Astrocyte of the cerebellum (primary cell): Measurements from ENCODE around the gene TOR1AIP1.
"Not testable (repeated sequence)": the region's sequence is repeated elsewhere in the genome, so short reads cannot be mapped to it uniquely, and the experiment has no call there.

Source experiments
- DNase-seq: peaks from one replicate; pipeline ENCODE4 v3.0.0-alpha.2; 2011; ENCODE audit warnings: low read depth
- H3K4me3 ChIP-seq: 2 replicates; pipeline ENCODE4 v1.5.1; 2011; ENCODE audit warnings: mild to moderate bottlenecking, low read depth, low read length, moderate library complexity
- CTCF ChIP-seq: IDR thresholded peaks from 2 replicates; pipeline ENCODE4 v1.5.1; 2012; ENCODE audit warnings: low read length, low read depth, moderate library complexity, mild to moderate bottlenecking; ENCODE audit errors: missing control alignments
- in situ Hi-C: cut with HindIII; loops from 2 replicates; pipeline ENCODE4 v1.10.0; 2017; ENCODE audit warnings: low sequenced_read_pairs

TOR1AIP1 gene

GRCh38 chr1:179882253-179883039 is at the start of gene TOR1AIP1:
TOR1AIP1 (plus strand) TSS chr1:179882285; CDS start chr1:179882503, 218 bp downstream.
- peak; percentile 95 for DNase-seq
- in situ Hi-C loops = no loop called here
- H3K4me3 ChIP-seq = peak within 1 kb of the TSS; percentile 78
- TF ChIP-seq CTCF = peak; percentile 19

- DNase-seq, H3K4me3 ChIP-seq, in situ Hi-C loops: not testable (repeated sequence)
Observed at GRCh38 chr1:179836686-179837445, 45.2 kb upstream of the TOR1AIP1 start.

GRCh38 chr1:179840107-179840506 is 42.0 kb upstream of the TOR1AIP1 start:
- TF ChIP-seq CTCF = no peak
- H3K4me3 ChIP-seq = no peak overlapping the region
- no peak for DNase-seq
- in situ Hi-C loops = no loop called here

GRCh38 chr1:179848233-179848632 is 33.9 kb upstream of the TOR1AIP1 start:
- in situ Hi-C loops = no loop called here
- H3K4me3 ChIP-seq = no peak overlapping the region
- TF ChIP-seq CTCF = no peak
- DNase-seq = no peak

- no peak for TF ChIP-seq CTCF
- no peak for DNase-seq
- in situ Hi-C loops = no loop called here
- no peak overlapping the region for H3K4me3 ChIP-seq
Observed at GRCh38 chr1:179853102-179853501, 29.0 kb upstream of the TOR1AIP1 start.

- H3K4me3 ChIP-seq, in situ Hi-C loops, DNase-seq: not testable (repeated sequence)
Observed at GRCh38 chr1:179855831-179856230, 26.3 kb upstream of the TOR1AIP1 start.

GRCh38 chr1:179856296-179856695 is 25.8 kb upstream of the TOR1AIP1 start:
- in situ Hi-C loops = no loop called here
- no peak overlapping the region for H3K4me3 ChIP-seq
- DNase-seq = no peak
- no peak for TF ChIP-seq CTCF
